ENCODE results near the gene IL1RAPL1.

DNA sequence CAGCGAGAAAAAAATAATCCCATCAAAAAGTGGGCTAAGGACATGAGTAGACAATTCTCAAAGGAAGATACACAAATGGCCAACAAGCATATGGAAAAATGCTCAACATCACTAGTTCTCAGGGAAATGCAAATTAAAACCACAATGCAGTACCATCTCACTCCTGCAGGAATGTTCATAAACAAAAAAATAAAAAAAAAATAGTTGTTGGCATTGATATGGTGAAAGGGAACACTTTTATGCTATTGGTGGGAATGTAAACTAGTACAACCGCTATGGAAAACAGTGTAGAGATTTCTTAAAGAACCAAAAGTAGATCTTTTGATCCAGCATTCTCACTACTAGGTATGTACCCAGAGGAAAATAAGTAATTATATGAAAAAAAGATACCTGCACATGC is 1119.8 kb downstream of the IL1RAPL1 start:
- TF ChIP-seq, protein P1, sequence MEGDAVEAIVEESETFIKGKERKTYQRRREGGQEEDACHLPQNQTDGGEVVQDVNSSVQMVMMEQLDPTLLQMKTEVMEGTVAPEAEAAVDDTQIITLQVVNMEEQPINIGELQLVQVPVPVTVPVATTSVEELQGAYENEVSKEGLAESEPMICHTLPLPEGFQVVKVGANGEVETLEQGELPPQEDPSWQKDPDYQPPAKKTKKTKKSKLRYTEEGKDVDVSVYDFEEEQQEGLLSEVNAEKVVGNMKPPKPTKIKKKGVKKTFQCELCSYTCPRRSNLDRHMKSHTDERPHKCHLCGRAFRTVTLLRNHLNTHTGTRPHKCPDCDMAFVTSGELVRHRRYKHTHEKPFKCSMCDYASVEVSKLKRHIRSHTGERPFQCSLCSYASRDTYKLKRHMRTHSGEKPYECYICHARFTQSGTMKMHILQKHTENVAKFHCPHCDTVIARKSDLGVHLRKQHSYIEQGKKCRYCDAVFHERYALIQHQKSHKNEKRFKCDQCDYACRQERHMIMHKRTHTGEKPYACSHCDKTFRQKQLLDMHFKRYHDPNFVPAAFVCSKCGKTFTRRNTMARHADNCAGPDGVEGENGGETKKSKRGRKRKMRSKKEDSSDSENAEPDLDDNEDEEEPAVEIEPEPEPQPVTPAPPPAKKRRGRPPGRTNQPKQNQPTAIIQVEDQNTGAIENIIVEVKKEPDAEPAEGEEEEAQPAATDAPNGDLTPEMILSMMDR (IDR thresholded peaks at IDR 0.05 in 2 of 3, conservative IDR thresholded peaks at IDR 0.05 in 1 of 3; ENCODE audit: insufficient read depth in 2 of 3, low read depth in 1 of 3, low read length in 3 of 3), result no peak
- no peak for TF ChIP-seq ZBTB1 (CRISPR knock-in tag; IDR thresholded peaks at IDR 0.05; ENCODE audit: borderline replicate concordance, low read depth)
- TF ChIP-seq NFRKB (IDR thresholded peaks at IDR 0.05; ENCODE audit: low read depth), result no peak
- no peak for TF ChIP-seq SUPT5H (IDR thresholded peaks at IDR 0.05)
- no peak for TF ChIP-seq POLR2AphosphoS5 (IDR thresholded peaks at IDR 0.05; ENCODE audit: control insufficient read depth, insufficient read depth, low read depth, low read length)

Measured in K562 (cell line).